H9 (cell line): Measurements from ENCODE around the gene ARID1B. TPM values are rescaled to one million over a fixed set of nuclear protein-coding genes. Genes with fewer than 3 reads are reported as not detected.

Experiments
- DNase-seq: peaks from one replicate; pipeline ENCODE4 v3.0.0-alpha.2; 2017
- H2AFZ ChIP-seq: one replicate; pipeline ENCODE4 v1.6.1; 2013; ENCODE audit warnings: mild to moderate bottlenecking, low read length, control low read depth, moderate library complexity
- H2AK5ac ChIP-seq: 2 replicates; pipeline ENCODE4 v1.6.1; 2013; ENCODE audit warnings: low read length, control low read depth, mixed read lengths; ENCODE audit not compliant: insufficient read length
- H2BK120ac ChIP-seq: one replicate; pipeline ENCODE4 v1.6.1; 2013; ENCODE audit warnings: low read depth, mild to moderate bottlenecking, low read length, control low read depth, inconsistent platforms; ENCODE audit not compliant: poor library complexity, severe bottlenecking
- H2BK12ac ChIP-seq: 2 replicates; pipeline ENCODE4 v1.6.1; 2013; ENCODE audit warnings: low read length, control low read depth, mixed read lengths, low read depth; ENCODE audit not compliant: insufficient read length
- H2BK15ac ChIP-seq: 2 replicates; pipeline ENCODE4 v1.6.1; 2013; ENCODE audit warnings: low read depth, low read length, control low read depth
- H2BK20ac ChIP-seq: one replicate; pipeline ENCODE4 v1.6.1; 2013; ENCODE audit warnings: low read depth, mild to moderate bottlenecking, low read length, control low read depth, inconsistent platforms; ENCODE audit not compliant: poor library complexity, severe bottlenecking
- H2BK5ac ChIP-seq: 2 replicates; pipeline ENCODE4 v1.6.1; 2013; ENCODE audit warnings: low read length, control low read depth, mixed read lengths; ENCODE audit not compliant: insufficient read length
- H3K14ac ChIP-seq: 2 replicates; pipeline ENCODE4 v1.6.1; 2013; ENCODE audit warnings: low read length, control low read depth; ENCODE audit not compliant: insufficient read depth
- H3K18ac ChIP-seq: 2 replicates; pipeline ENCODE4 v1.6.1; 2013; ENCODE audit warnings: low read depth, mild to moderate bottlenecking, mixed read lengths, low read length, control low read depth; ENCODE audit not compliant: insufficient read length
- H3K23ac ChIP-seq: 2 replicates; pipeline ENCODE4 v1.6.1; 2013; ENCODE audit warnings: low read length, control low read depth, mixed read lengths, low read depth; ENCODE audit not compliant: insufficient read length
- H3K23me2 ChIP-seq: 2 replicates; pipeline ENCODE4 v1.6.1; 2013; ENCODE audit warnings: low read depth, mild to moderate bottlenecking, mixed read lengths, low read length, control low read depth; ENCODE audit not compliant: insufficient read length, poor library complexity, severe bottlenecking
- H3K27ac ChIP-seq: 2 replicates; pipeline ENCODE4 v1.5.1; 2013; ENCODE audit warnings: low read length, control low read depth, mixed read lengths, low read depth; ENCODE audit not compliant: insufficient read length
- H3K27me3 ChIP-seq: 2 replicates; pipeline ENCODE4 v1.6.1; 2013; ENCODE audit warnings: low read length, control low read depth, inconsistent platforms; ENCODE audit not compliant: insufficient read depth
- H3K4ac ChIP-seq: 2 replicates; pipeline ENCODE4 v1.6.1; 2013; ENCODE audit warnings: low read depth, mild to moderate bottlenecking, control low read depth, inconsistent platforms, low read length, moderate library complexity
- H3K4me1 ChIP-seq: 2 replicates; pipeline ENCODE4 v1.6.1; 2013; ENCODE audit warnings: low read length, control low read depth, inconsistent platforms; ENCODE audit not compliant: insufficient read depth
- H3K4me2 ChIP-seq: 2 replicates; pipeline ENCODE4 v1.6.1; 2013; ENCODE audit warnings: low read length, control low read depth, mixed read lengths; ENCODE audit not compliant: insufficient read length, insufficient read depth
- H3K56ac ChIP-seq: 2 replicates; pipeline ENCODE4 v1.6.1; 2013; ENCODE audit warnings: low read depth, mild to moderate bottlenecking, mixed read lengths, low read length, control low read depth; ENCODE audit not compliant: insufficient read length
- H3K79me1 ChIP-seq: 2 replicates; pipeline ENCODE4 v1.6.1; 2013; ENCODE audit warnings: low read depth, mild to moderate bottlenecking, moderate library complexity, low read length, control low read depth, inconsistent platforms; ENCODE audit not compliant: insufficient read depth, poor library complexity, severe bottlenecking
- H3K79me2 ChIP-seq: 2 replicates; pipeline ENCODE4 v1.6.1; 2013; ENCODE audit warnings: low read length, control low read depth, inconsistent platforms; ENCODE audit not compliant: insufficient read depth
- H3K9ac ChIP-seq: 2 replicates; pipeline ENCODE4 v1.6.1; 2013; ENCODE audit warnings: low read length, control low read depth, mixed read lengths; ENCODE audit not compliant: insufficient read length; ENCODE audit errors: extremely low read depth
- H3K9me3 ChIP-seq: one replicate; pipeline ENCODE4 v1.6.1; 2013; ENCODE audit warnings: low read depth, low read length, inconsistent platforms; ENCODE audit not compliant: control insufficient read depth
- H3T11ph ChIP-seq: one replicate; pipeline ENCODE4 v1.6.1; 2013; ENCODE audit warnings: mild to moderate bottlenecking, low read length, control low read depth, inconsistent platforms
- H4K20me1 ChIP-seq: one replicate; pipeline ENCODE4 v1.6.1; 2013; ENCODE audit not compliant: control insufficient read depth, insufficient read length, insufficient read depth
- H4K5ac ChIP-seq: 2 replicates; pipeline ENCODE4 v1.6.1; 2013; ENCODE audit warnings: low read depth, mild to moderate bottlenecking, mixed read lengths, low read length, control low read depth; ENCODE audit not compliant: insufficient read length
- H4K8ac ChIP-seq: replicated peaks from 2 replicates; pipeline ENCODE4 v1.6.1; 2013; ENCODE audit warnings: low read length, control low read depth, mixed read lengths, low read depth; ENCODE audit not compliant: insufficient read length
- H4K91ac ChIP-seq: 2 replicates; pipeline ENCODE4 v1.6.1; 2013; ENCODE audit warnings: low read depth, mild to moderate bottlenecking, moderate library complexity, mixed read lengths, low read length, control low read depth; ENCODE audit not compliant: insufficient read length
- H3K27ac Mint-ChIP-seq, 3 experiments: 2 replicates in 2 of 3; 3 replicates in 1 of 3; pipeline ENCODE4 v1.8.0; 2020 to 2021; ENCODE audit warnings: mixed read lengths in 3 of 3, mild to moderate bottlenecking in 1 of 3, moderate library complexity in 1 of 3
- H3K27me3 Mint-ChIP-seq: 2 replicates; pipeline ENCODE4 v1.8.0; 2021; ENCODE audit warnings: low read depth, mild to moderate bottlenecking, moderate library complexity, mixed read lengths
- H3K36me3 Mint-ChIP-seq, 3 experiments: 2 replicates in 2 of 3; 3 replicates in 1 of 3; pipeline ENCODE4 v1.8.0; 2020 to 2021; ENCODE audit warnings: low read depth in 3 of 3, mixed read lengths in 3 of 3; ENCODE audit not compliant: insufficient read depth in 1 of 3
- H3K4me1 Mint-ChIP-seq, 2 experiments: 2 replicates each; pipeline ENCODE4 v1.8.0; 2020; ENCODE audit warnings: mixed read lengths in 2 of 2
- H3K4me3 Mint-ChIP-seq, 2 experiments: 2 replicates in 1 of 2; 3 replicates in 1 of 2; pipeline ENCODE4 v1.8.0; 2020 to 2021; ENCODE audit warnings: mild to moderate bottlenecking in 2 of 2, mixed read lengths in 2 of 2, moderate library complexity in 1 of 2
- H3K9me3 Mint-ChIP-seq, 2 experiments: 2 replicates in 1 of 2; 3 replicates in 1 of 2; pipeline ENCODE4 v1.8.0; 2020; ENCODE audit warnings: mild to moderate bottlenecking in 2 of 2, mixed read lengths in 2 of 2, moderate library complexity in 1 of 2
- WGBS: extraction: QIAGEN DNeasy Blood & Tissue Kit; methylation state at CpG from one replicate; pipeline ENCODE4 v1.1.7; 2013; ENCODE audit warnings: missing lambda C conversion rate, low lambda C conversion rate, mixed read lengths; ENCODE audit not compliant: insufficient read length; ENCODE audit errors: extremely low coverage; 5-methylcytosine and 5-hydroxymethylcytosine counted together
- total RNA-seq: library from RNA; stranded (reverse); gene quantifications from 2 replicates; pipeline ENCODE4 v1.2.1, GENCODE V29; 2021
- TF ChIP-seq, protein P1 (sequence below): fragments of 200-600 bp; sonication (generic); conservative IDR thresholded peaks from 3 replicates; pipeline ENCODE4 v1.8.0; 2021; ENCODE audit warnings: antibody characterized with exemption, mild to moderate bottlenecking

The ARID1B gene
- total RNA-seq, 1 experiment from 2014 or later = 88.2 TPM

DNA sequence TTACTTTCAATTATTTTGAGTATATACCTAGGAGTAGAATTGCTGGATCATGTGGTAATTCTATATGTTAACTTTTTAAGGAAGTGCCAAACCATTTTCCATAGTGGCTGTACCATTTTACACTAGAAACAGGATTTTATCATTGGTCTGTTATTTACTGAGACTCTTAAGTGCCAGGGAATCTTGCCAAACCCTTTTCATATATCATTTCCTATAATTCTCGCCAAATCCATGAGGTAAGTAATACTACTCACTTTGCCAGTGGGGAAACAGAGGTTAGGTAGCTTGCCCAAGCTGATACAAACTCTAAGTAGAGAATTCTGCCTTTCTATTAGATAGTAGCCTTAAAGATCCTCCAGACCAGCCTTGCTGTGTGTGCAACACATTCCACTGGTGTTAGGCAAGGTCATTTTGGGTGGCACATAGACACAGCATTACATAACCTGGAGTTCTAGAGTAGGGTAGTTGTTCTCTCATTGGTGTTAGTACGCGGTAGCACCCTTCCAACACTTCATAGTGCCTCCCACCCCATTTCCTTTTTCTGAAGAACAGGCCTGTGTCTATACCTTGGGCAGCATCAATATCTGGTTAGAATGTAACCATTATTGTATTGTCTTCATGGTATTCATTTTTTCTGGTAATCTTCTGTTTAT lies 65.5 kb downstream of the ARID1B start:
- Histone ChIP-seq H2BK120ac (no peak overlapping the region), H4K20me1 (no peaks in the 10 kb centered on the region), H2AFZ (no peak overlapping the region), H3T11ph (no peak overlapping the region), H3K4me2 (no peak overlapping the region), H2AK5ac (no peak overlapping the region), H3K27me3 (no peaks in the 10 kb centered on the region), H2BK15ac (no peak overlapping the region), H3K79me2 (peaks cover 27% of the 10 kb centered on the region), H3K23me2 (no peaks in the 10 kb centered on the region), H3K9me3 (no peaks in the 10 kb centered on the region), H3K27ac (no peak overlapping the region), H3K4ac (no peak overlapping the region), H3K56ac (no peak overlapping the region), H3K18ac (no peak overlapping the region), H3K14ac (no peak overlapping the region), H3K79me1 (peaks cover 8% of the 10 kb centered on the region), H2BK5ac (no peak overlapping the region), H2BK20ac (no peak overlapping the region), H4K91ac (no peak overlapping the region), H4K8ac (no peak overlapping the region), H3K23ac (no peak overlapping the region), H2BK12ac (no peak overlapping the region), H3K4me1 (peaks cover 14% of the 10 kb centered on the region; the same call in 1 of the 2 replicates), H3K9ac (no peak overlapping the region), H4K5ac (no peak overlapping the region)
- DNase-seq = no peak
- Mint-ChIP-seq H3K9me3 (no peaks in the 10 kb centered on the region), H3K4me3 (no peak overlapping the region), H3K4me1 (peaks cover 83 to 84% of the 10 kb centered on the region in 2 experiments), H3K27me3 (no peaks in the 10 kb centered on the region), H3K36me3 (peaks cover 0 to 5% (median 0%) of the 10 kb centered on the region in 3 experiments; a peak in 2 of 7 replicates), H3K27ac (0 out of 7 replicates have a peak overlapping the region, but pooled peaks of 1 of the 3 experiments have one; percentile 58)
- WGBS = no CpG with 5 or more reads among the region's 3 CpGs
- TF ChIP-seq, protein P1, sequence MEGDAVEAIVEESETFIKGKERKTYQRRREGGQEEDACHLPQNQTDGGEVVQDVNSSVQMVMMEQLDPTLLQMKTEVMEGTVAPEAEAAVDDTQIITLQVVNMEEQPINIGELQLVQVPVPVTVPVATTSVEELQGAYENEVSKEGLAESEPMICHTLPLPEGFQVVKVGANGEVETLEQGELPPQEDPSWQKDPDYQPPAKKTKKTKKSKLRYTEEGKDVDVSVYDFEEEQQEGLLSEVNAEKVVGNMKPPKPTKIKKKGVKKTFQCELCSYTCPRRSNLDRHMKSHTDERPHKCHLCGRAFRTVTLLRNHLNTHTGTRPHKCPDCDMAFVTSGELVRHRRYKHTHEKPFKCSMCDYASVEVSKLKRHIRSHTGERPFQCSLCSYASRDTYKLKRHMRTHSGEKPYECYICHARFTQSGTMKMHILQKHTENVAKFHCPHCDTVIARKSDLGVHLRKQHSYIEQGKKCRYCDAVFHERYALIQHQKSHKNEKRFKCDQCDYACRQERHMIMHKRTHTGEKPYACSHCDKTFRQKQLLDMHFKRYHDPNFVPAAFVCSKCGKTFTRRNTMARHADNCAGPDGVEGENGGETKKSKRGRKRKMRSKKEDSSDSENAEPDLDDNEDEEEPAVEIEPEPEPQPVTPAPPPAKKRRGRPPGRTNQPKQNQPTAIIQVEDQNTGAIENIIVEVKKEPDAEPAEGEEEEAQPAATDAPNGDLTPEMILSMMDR = no peak
